GM19193 (cell line): Measurements from ENCODE around the gene PLAC9.

Experiments used
- POLR2A ChIP-seq: IDR thresholded peaks from 4 replicates; pipeline ENCODE4 v1.6.1; 2011; ENCODE audit not compliant: insufficient read depth, insufficient read length; ENCODE audit errors: extremely low read depth

Gene PLAC9

GRCh38 chr10:80154978-80155695 is 22.6 kb downstream of the PLAC9 start:
- TF ChIP-seq POLR2A = no peak

GRCh38 chr10:80155696-80156215 is 23.2 kb downstream of the PLAC9 start:
- TF ChIP-seq POLR2A = no peak

GRCh38 chr10:80156216-80156615 is 23.7 kb downstream of the PLAC9 start:
- TF ChIP-seq POLR2A = no peak

GRCh38 chr10:80157561-80157960 is 25.0 kb downstream of the PLAC9 start:
- TF ChIP-seq POLR2A = no peak

GRCh38 chr10:80158126-80158525 is 25.6 kb downstream of the PLAC9 start:
- TF ChIP-seq POLR2A = no peak

GRCh38 chr10:80158598-80159127 is 26.1 kb downstream of the PLAC9 start:
- TF ChIP-seq POLR2A = no peak

- no peak for TF ChIP-seq POLR2A
These were observed 26.8 kb downstream of the PLAC9 start for GRCh38 chr10:80159166-80159873.

- no peak for TF ChIP-seq POLR2A
These were observed 28.1 kb downstream of the PLAC9 start for GRCh38 chr10:80160361-80161320.

GRCh38 chr10:80161321-80162083 is 29.0 kb downstream of the PLAC9 start:
- no peak for TF ChIP-seq POLR2A

GRCh38 chr10:80163741-80164341 is 31.3 kb downstream of the PLAC9 start:
- TF ChIP-seq POLR2A = no peak

- TF ChIP-seq POLR2A = no peak
These were observed 32.1 kb downstream of the PLAC9 start for GRCh38 chr10:80164596-80164995.

GRCh38 chr10:80165173-80165572 is 32.6 kb downstream of the PLAC9 start:
- TF ChIP-seq POLR2A = no peak

GRCh38 chr10:80166581-80167470 is 34.3 kb downstream of the PLAC9 start:
- TF ChIP-seq POLR2A = no peak

GRCh38 chr10:80167471-80168161 is 35.1 kb downstream of the PLAC9 start:
- TF ChIP-seq POLR2A = no peak
